K562 (cell line): ENCODE data around the gene TAF5L. TPM values are rescaled to one million over a fixed set of nuclear protein-coding genes. Genes with fewer than 3 reads are reported as not detected.

Experiments used
- ARID4B ChIP-seq: sonication (generic); formaldehyde crosslinking; IDR thresholded peaks from 2 replicates; pipeline ENCODE4 v1.8.0; 2022; ENCODE audit warnings: mild to moderate bottlenecking, missing genetic modification reagents
- ATF7 ChIP-seq: fragments of 450-650 bp; IDR thresholded peaks from 2 replicates; pipeline ENCODE4 v1.7.1; 2014; ENCODE audit warnings: mild to moderate bottlenecking, moderate library complexity
- BCOR ChIP-seq: fragments of 450-650 bp; IDR thresholded peaks from 2 replicates; pipeline ENCODE4 v1.6.1; 2016
- CREM ChIP-seq: IDR thresholded peaks from 2 replicates; pipeline ENCODE4 v1.6.1; 2014; ENCODE audit warnings: antibody characterized with exemption, low read depth
- E2F4 ChIP-seq: sonication (generic); formaldehyde crosslinking; IDR thresholded peaks from 2 replicates; pipeline ENCODE4 v1.8.0; 2022; ENCODE audit warnings: mild to moderate bottlenecking, low read depth, missing genetic modification reagents
- E2F5 ChIP-seq: sonication (generic); formaldehyde crosslinking; IDR thresholded peaks from 2 replicates; pipeline ENCODE4 v1.8.0; 2022; ENCODE audit warnings: mild to moderate bottlenecking, missing genetic modification reagents
- GTF2E2 ChIP-seq: fragments of 200-800 bp; sonication (Bioruptor generic); IDR thresholded peaks from 2 replicates; pipeline ENCODE4 v1.6.1; 2016; ENCODE audit warnings: missing genetic modification characterization, missing compliant biosample characterization
- MTA3 ChIP-seq: fragments of 450-650 bp; formaldehyde crosslinking; IDR thresholded peaks from 2 replicates; pipeline ENCODE4 v1.6.1; 2017; ENCODE audit warnings: mild to moderate bottlenecking, borderline replicate concordance
- NBN ChIP-seq: fragments of 450-650 bp; IDR thresholded peaks from 2 replicates; pipeline ENCODE4 v1.6.1; 2016; ENCODE audit warnings: low read depth, mild to moderate bottlenecking
- RNF2 ChIP-seq: sonication (generic); IDR thresholded peaks from 2 replicates; pipeline ENCODE4 v1.6.1; 2016
- SRSF1 ChIP-seq: fragments of 200-400 bp; formaldehyde crosslinking; IDR thresholded peaks from 2 replicates; pipeline ENCODE4 v1.6.1; 2017; ENCODE audit warnings: mild to moderate bottlenecking, low read depth, low read length, moderate library complexity
- TBL1XR1 ChIP-seq, 2 experiments: IDR thresholded peaks; 2 replicates each; pipeline ENCODE4 v1.6.1; 2012; ENCODE audit warnings: improper control_type of control experiment in 2 of 2, low read length in 2 of 2, mild to moderate bottlenecking in 1 of 2
- TBP ChIP-seq: optimal IDR thresholded peaks from 2 replicates; pipeline ENCODE3; 2011; ENCODE audit warnings: low read depth, low read length, improper control_type of control experiment
- TEAD1 ChIP-seq, 2 experiments: fragments of 450-650 bp in 1 of 2; sonication (generic) in 1 of 2; formaldehyde crosslinking; IDR thresholded peaks; 2 replicates each; pipeline versions ENCODE4 v1.4.0 to v1.8.0; 2020 to 2022; ENCODE audit warnings: mild to moderate bottlenecking in 2 of 2, missing genetic modification reagents in 1 of 2
- TGIF2 ChIP-seq: sonication (generic); formaldehyde crosslinking; IDR thresholded peaks from 2 replicates; pipeline ENCODE4 v1.8.1; 2022; ENCODE audit warnings: mild to moderate bottlenecking, missing genetic modification reagents, moderate library complexity
- ZNF124 ChIP-seq: sonication (generic); formaldehyde crosslinking; IDR thresholded peaks from 2 replicates; pipeline ENCODE4 v1.8.1; 2022; ENCODE audit warnings: missing genetic modification reagents
- ZNF133 ChIP-seq: fragments of 250-450 bp; sonication (Bioruptor Pico); IDR thresholded peaks from 2 replicates; pipeline ENCODE4 v1.4.0; 2020; ENCODE audit warnings: mild to moderate bottlenecking
- polyA plus RNA-seq, 8 experiments: library from polyadenylated mRNA; depleted of rRNA in 4 of 8; stranded (reverse) in 5 of 8; unstranded in 3 of 8; fragments of >200 nt; fragmentation: Nextera tagmentation in 2 of 8; fragmentation: Illumina TruSeq in 1 of 8; extraction: Ambion mirVana in 2 of 8; extraction: Trizol in 1 of 8; gene quantifications; 2 replicates each; pipeline versions ENCODE4 v1.2.1 to v1.2.3, GENCODE V29; 2011 to 2014; ENCODE audit warnings: inconsistent platforms in 1 of 8, missing spikeins in 1 of 8
- total RNA-seq, 7 experiments: library from RNA; depleted of rRNA in 6 of 7; stranded (reverse); fragments of >200 nt in 6 of 7; fragmentation: Illumina TruSeq in 2 of 7; extraction: Trizol in 2 of 7; gene quantifications; 2 replicates each; pipeline versions ENCODE4 v1.2.1 to v1.2.3, GENCODE V29; 2011 to 2021; ENCODE audit warnings: low replicate concordance in 1 of 7

TAF5L gene
- total and polyA plus RNA-seq, 9 of the 15 experiments (the other 6 are each of a cell fraction or from before 2014, with no cell fraction given) = 2.2 to 34.2 (median 23.3) TPM

- TF ChIP-seq TGIF2 (peak; percentile 89), CREM (peak; percentile 87), MTA3 (peak; percentile 74; the same call in 1 of the 2 replicates), E2F4 (CRISPR knock-in tag) (0 out of 2 replicates have a peak, but pooled peaks have one; percentile 32), NBN (no peak), BCOR (0 out of 2 replicates have a peak, but pooled peaks have one; percentile 17), TEAD1 (CRISPR knock-in tag; IDR thresholded peaks at IDR 0.05) (peak in 1 of 2 experiments; percentile 84; a peak in 2 of 4 replicates), GTF2E2 (peak; percentile 73; the same call in 1 of the 2 replicates), ZNF133 (CRISPR knock-in tag) (0 out of 2 replicates have a peak, but pooled peaks have one; percentile 51), ZNF124 (CRISPR knock-in tag) (no peak), TBL1XR1 (IDR thresholded peaks at IDR 0.05; ENCODE audit: low read length in 2 of 2) (0 out of 4 replicates have a peak, but pooled peaks of 1 of the 2 experiments have one; percentile 16), RNF2 (0 out of 2 replicates have a peak, but pooled peaks have one; percentile 23), ATF7 (peak; percentile 78; the same call in 1 of the 2 replicates), SRSF1 (0 out of 2 replicates have a peak, but pooled peaks have one; percentile 77), E2F5 (CRISPR knock-in tag) (peak; percentile 85; the same call in 1 of the 2 replicates), TBP (peak; percentile 71), ARID4B (CRISPR knock-in tag) (peak; percentile 98)
Measured at GRCh38 chr1:229625915-229626831, at the start of gene TAF5L, which contains the start of gene URB2 (continued).
